ENCODE measurements around the gene TREM2. TPM values are rescaled to one million over a fixed set of nuclear protein-coding genes. Genes with fewer than 3 reads are reported as not detected.
"Not testable (repeated sequence)": the region's sequence is repeated elsewhere in the genome, so short reads cannot be mapped to it uniquely, and the experiment has no call there.

The TREM2 gene
- total RNA-seq, 3 donors from 2014 or later = 0.29 to 1.3 (median 0.67) TPM

DNA sequence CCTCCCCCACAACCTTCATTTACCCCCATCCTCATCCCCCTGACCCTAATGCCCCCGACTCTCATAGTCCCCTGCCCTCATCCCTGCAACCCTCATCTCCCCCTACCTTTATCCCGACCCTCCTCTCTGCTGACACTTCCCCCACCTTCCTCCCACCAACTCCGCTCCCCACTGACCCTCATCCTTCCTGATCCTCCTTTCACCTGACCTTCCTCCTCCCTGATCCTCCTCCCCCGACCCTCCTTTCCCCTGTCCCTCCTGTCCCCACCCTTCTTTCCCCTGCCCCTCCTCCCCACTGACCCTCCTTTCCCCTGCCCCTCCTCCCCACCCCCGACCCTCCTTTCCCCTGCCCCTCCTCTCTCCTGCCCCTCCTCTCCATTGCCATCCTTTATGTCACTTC lies 31.0 kb upstream of the TREM2 start:
- intact Hi-C loops (cut with DNase I, micrococcal nuclease) = no loop called here
- ATAC-seq (no peak), DNase-seq (no peak)
- TF ChIP-seq, protein P1, sequence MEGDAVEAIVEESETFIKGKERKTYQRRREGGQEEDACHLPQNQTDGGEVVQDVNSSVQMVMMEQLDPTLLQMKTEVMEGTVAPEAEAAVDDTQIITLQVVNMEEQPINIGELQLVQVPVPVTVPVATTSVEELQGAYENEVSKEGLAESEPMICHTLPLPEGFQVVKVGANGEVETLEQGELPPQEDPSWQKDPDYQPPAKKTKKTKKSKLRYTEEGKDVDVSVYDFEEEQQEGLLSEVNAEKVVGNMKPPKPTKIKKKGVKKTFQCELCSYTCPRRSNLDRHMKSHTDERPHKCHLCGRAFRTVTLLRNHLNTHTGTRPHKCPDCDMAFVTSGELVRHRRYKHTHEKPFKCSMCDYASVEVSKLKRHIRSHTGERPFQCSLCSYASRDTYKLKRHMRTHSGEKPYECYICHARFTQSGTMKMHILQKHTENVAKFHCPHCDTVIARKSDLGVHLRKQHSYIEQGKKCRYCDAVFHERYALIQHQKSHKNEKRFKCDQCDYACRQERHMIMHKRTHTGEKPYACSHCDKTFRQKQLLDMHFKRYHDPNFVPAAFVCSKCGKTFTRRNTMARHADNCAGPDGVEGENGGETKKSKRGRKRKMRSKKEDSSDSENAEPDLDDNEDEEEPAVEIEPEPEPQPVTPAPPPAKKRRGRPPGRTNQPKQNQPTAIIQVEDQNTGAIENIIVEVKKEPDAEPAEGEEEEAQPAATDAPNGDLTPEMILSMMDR (IDR thresholded peaks at IDR 0.05) = no peak
- Histone ChIP-seq H3K36me3 (ENCODE audit: low read depth) (no peaks in the 10 kb centered on the region), H3K4me1 (ENCODE audit: low read depth) (no peaks in the 10 kb centered on the region), H3K4me3 (no peak overlapping the region), H3K9me3 (peaks cover 2% of the 10 kb centered on the region)

- Histone ChIP-seq H3K36me3 (ENCODE audit: low read depth) (no peaks in the 10 kb centered on the region), H3K9me3 (peaks cover 2% of the 10 kb centered on the region), H3K4me3 (no peak overlapping the region), H3K4me1 (ENCODE audit: low read depth) (no peaks in the 10 kb centered on the region)
- TF ChIP-seq, protein P1 (IDR thresholded peaks at IDR 0.05) = no peak
- ATAC-seq (no peak), DNase-seq (no peak)
- intact Hi-C loops (cut with DNase I, micrococcal nuclease) = no loop called here
These were observed 30.3 kb upstream of the TREM2 start for GRCh38 chr6:41193171-41193734.

DNA sequence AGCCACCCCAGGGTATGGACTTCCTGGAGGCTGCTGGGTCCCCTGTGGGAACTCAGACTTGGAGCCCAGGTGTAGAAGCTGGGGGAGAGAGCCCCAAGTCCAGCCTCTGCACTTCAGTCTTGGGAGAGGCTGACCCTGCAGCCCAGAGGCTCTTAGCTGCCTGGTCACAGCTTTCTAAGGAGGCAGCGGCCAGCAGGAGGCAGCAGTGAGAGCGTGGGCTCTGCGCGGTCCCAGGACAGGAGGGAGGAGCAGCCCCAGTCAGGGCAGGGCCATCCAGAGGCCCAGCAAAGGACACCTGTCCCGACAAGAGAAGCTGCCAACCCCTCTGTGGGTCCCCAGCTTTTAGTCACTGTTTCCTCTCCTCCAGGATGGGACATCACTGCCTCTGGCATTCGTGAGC lies 28.7 kb upstream of the TREM2 start:
- peak in 2 of 3 donors; percentile 66 to 69 for DNase-seq

DNA sequence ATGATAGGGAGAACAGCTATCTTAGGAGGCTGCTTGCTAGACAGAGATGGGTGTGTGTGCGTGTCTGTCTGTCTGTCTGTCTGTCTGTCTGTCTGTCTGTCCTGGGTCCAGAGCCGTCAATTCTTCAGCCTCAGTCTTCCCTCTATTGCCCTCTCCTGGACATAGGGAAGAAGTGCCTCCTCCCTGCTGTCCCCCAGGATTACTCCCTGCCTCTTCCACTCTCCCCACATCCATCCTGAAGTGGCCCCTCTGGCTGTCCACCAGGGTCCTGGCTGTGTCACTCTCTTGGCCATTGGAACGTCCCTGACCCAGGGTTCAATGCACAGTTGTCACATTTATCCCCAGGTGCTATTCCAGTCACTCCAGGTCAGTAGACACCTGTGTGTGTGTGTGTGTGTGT lies 27.9 kb upstream of the TREM2 start:
- ATAC-seq = no peak
- no peak overlapping the region for H3K4me3 ChIP-seq
- DNase-seq = no peak
- no peaks in the 10 kb centered on the region for H3K36me3 ChIP-seq (ENCODE audit: low read depth)
- intact Hi-C loops (cut with DNase I, micrococcal nuclease) = no loop called here
- H3K4me1 ChIP-seq (ENCODE audit: low read depth) = no peaks in the 10 kb centered on the region
- peaks cover 2% of the 10 kb centered on the region for H3K9me3 ChIP-seq
- TF ChIP-seq, protein P1 (IDR thresholded peaks at IDR 0.05) = no peak

More for the DNA sequence above, 28.7 kb upstream of the TREM2 start:
- intact Hi-C loops (cut with DNase I, micrococcal nuclease) = no loop called here
- Histone ChIP-seq H3K4me1 (ENCODE audit: low read depth) (no peaks in the 10 kb centered on the region), H3K9me3 (peaks cover 2% of the 10 kb centered on the region), H3K4me3 (no peak overlapping the region), H3K36me3 (ENCODE audit: low read depth) (no peaks in the 10 kb centered on the region)
- TF ChIP-seq, protein P1 (IDR thresholded peaks at IDR 0.05) = peak; percentile 38
- peak; percentile 75 for ATAC-seq

GRCh38 chr6:41189967-41190366 lies 27.1 kb upstream of the TREM2 start:
- TF ChIP-seq, protein P1 (IDR thresholded peaks at IDR 0.05) = no peak
- H3K9me3 ChIP-seq = peaks cover 2% of the 10 kb centered on the region
- no peak overlapping the region for H3K4me3 ChIP-seq
- no peaks in the 10 kb centered on the region for H3K4me1 ChIP-seq (ENCODE audit: low read depth)
- DNase-seq (no peak), ATAC-seq (no peak)
- intact Hi-C loops (cut with DNase I, micrococcal nuclease) = no loop called here
- H3K36me3 ChIP-seq (ENCODE audit: low read depth) = no peaks in the 10 kb centered on the region

DNA sequence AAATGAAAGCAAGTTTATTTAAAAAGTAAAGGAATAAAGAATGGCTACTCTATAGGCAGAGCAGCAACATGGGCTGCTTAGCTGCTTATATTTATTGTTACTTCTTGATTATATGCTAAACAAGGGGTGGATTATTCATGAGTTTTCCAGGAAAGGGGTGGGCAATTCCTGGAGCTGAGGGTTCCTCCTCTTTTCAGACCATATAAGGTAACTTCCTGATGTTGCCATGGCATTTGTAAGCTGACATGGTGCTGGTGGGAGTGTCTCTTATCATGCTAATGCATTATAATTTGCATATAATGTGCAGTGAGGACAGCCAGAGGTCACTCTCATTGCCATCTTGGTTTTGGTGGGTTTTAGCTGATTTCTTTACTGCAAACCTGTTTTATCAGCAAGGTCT lies 26.1 kb upstream of the TREM2 start:
- H3K9me3 ChIP-seq; DNase-seq; H3K4me3 ChIP-seq; H3K4me1 ChIP-seq (ENCODE audit: low read depth); H3K36me3 ChIP-seq (ENCODE audit: low read depth); intact Hi-C loops (cut with DNase I, micrococcal nuclease); ATAC-seq: not testable (repeated sequence)

Data from mucosa of descending colon (tissue), 3 donors.